A549 (cell line): ENCODE measurements around the gene ITGA1.

Source experiments
- BCL3 ChIP-seq: fragments of >200 bp; sonication (Bioruptor Twin); formaldehyde crosslinking; IDR thresholded peaks from 3 replicates; pipeline ENCODE4 v1.6.1; 2016
- BHLHE40 ChIP-seq: IDR thresholded peaks from 2 replicates; pipeline ENCODE4 v1.6.1; 2012; ENCODE audit warnings: low read depth, low read length, inconsistent platforms
- CEBPB ChIP-seq, 2 experiments: fragments of >200 bp in 1 of 2; sonication (Bioruptor Twin) in 1 of 2; formaldehyde crosslinking in 1 of 2; IDR thresholded peaks; 2 replicates each; pipeline ENCODE4 v1.6.1; 2012 to 2016
- EHMT2 ChIP-seq: fragments of 200-600 bp; sonication (generic); IDR thresholded peaks from 2 replicates; pipeline ENCODE4 v1.6.1; 2016; ENCODE audit warnings: antibody characterized with exemption, low read depth, mild to moderate bottlenecking, moderate library complexity
- EP300 ChIP-seq, 2 experiments: fragments of >200 bp; sonication (Bioruptor Twin); formaldehyde crosslinking; IDR thresholded peaks; 2 replicates in 1 of 2; 3 replicates in 1 of 2; pipeline ENCODE4 v1.6.1; 2016 to 2017
- HDAC2 ChIP-seq: fragments of 200-600 bp; sonication (generic); IDR thresholded peaks from 2 replicates; pipeline ENCODE4 v1.6.1; 2016
- JUNB ChIP-seq: fragments of >200 bp; sonication (Bioruptor Twin); formaldehyde crosslinking; IDR thresholded peaks from 2 replicates; pipeline ENCODE4 v1.6.1; 2016
- PBX3 ChIP-seq: IDR thresholded peaks from 2 replicates; pipeline ENCODE4 v1.6.1; 2012
- RAD21 ChIP-seq, 2 experiments: fragments of >200 bp in 1 of 2; sonication (Bioruptor Twin) in 1 of 2; formaldehyde crosslinking in 1 of 2; IDR thresholded peaks in 1 of 2; conservative IDR thresholded peaks in 1 of 2; 2 replicates in 1 of 2; 3 replicates in 1 of 2; pipeline ENCODE4 v1.6.1; 2012 to 2018; ENCODE audit warnings: inconsistent platforms in 1 of 2
- ZFP36 ChIP-seq: fragments of 450-650 bp; IDR thresholded peaks from 2 replicates; pipeline ENCODE4 v1.6.1; 2014; ENCODE audit warnings: borderline replicate concordance; ENCODE audit not compliant: partially characterized antibody
- TF ChIP-seq, protein P1 (sequence below): fragments of >200 bp; sonication (Bioruptor Twin); formaldehyde crosslinking; IDR thresholded peaks from 3 replicates; pipeline ENCODE4 v1.5.1; 2016

- TF ChIP-seq HDAC2 (no peak), EP300 (IDR thresholded peaks at IDR 0.05) (no peak), RAD21 (conservative IDR thresholded peaks at IDR 0.05 in 1 of 2, IDR thresholded peaks at IDR 0.05 in 1 of 2) (no peak), CEBPB (IDR thresholded peaks at IDR 0.05) (no peak), ZFP36 (no peak), BCL3 (no peak), JUNB (no peak), PBX3 (no peak), EHMT2 (no peak), BHLHE40 (no peak)
- TF ChIP-seq, protein P1, sequence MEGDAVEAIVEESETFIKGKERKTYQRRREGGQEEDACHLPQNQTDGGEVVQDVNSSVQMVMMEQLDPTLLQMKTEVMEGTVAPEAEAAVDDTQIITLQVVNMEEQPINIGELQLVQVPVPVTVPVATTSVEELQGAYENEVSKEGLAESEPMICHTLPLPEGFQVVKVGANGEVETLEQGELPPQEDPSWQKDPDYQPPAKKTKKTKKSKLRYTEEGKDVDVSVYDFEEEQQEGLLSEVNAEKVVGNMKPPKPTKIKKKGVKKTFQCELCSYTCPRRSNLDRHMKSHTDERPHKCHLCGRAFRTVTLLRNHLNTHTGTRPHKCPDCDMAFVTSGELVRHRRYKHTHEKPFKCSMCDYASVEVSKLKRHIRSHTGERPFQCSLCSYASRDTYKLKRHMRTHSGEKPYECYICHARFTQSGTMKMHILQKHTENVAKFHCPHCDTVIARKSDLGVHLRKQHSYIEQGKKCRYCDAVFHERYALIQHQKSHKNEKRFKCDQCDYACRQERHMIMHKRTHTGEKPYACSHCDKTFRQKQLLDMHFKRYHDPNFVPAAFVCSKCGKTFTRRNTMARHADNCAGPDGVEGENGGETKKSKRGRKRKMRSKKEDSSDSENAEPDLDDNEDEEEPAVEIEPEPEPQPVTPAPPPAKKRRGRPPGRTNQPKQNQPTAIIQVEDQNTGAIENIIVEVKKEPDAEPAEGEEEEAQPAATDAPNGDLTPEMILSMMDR = no peak
These were observed 18.7 kb upstream of the ITGA1 start for GRCh38 chr5:52769061-52769460.
